Thyroid gland (tissue), 4 donors: ENCODE data around the gene GLI3. TPM values are rescaled to one million over a fixed set of nuclear protein-coding genes. Genes with fewer than 3 reads are reported as not detected.
A peak's percentile ranks its signal among the peaks of the same experiment; 100 is the strongest.

Experiments
- DNase-seq, 2 donors: peaks; one replicate each; pipeline ENCODE4 v3.0.0-alpha.2; 2019
- H3K27ac ChIP-seq, 3 donors: fragments of 200-600 bp; sonication (generic); 1 replicate in 2 of 3; 2 replicates in 1 of 3; pipeline ENCODE4 v1.5.1; 2016 to 2019; ENCODE audit warnings: mild to moderate bottlenecking in 1 of 3, moderate library complexity in 1 of 3
- H3K27me3 ChIP-seq: fragments of 200-600 bp; sonication (generic); one replicate; pipeline ENCODE4 v1.5.1; 2019
- H3K36me3 ChIP-seq, 2 donors: fragments of 200-600 bp; sonication (generic); one replicate each; pipeline ENCODE4 v1.5.1; 2016 to 2019
- H3K4me1 ChIP-seq, 2 donors: fragments of 200-600 bp; sonication (generic); one replicate each; pipeline ENCODE4 v1.5.1; 2017 to 2019
- H3K4me3 ChIP-seq, 3 donors: fragments of 200-600 bp; sonication (generic); replicated peaks in 1 of 3; 1 replicate in 2 of 3; 2 replicates in 1 of 3; pipeline ENCODE4 v1.5.1; 2016; ENCODE audit warnings: mild to moderate bottlenecking in 1 of 3
- H3K9me3 ChIP-seq: fragments of 200-600 bp; sonication (generic); one replicate; pipeline ENCODE4 v1.5.1; 2017
- POLR2A ChIP-seq, 2 donors: fragments of 450-650 bp; IDR thresholded peaks; one replicate each; pipeline ENCODE4 v1.6.1; 2017; ENCODE audit warnings: antibody characterized with exemption in 2 of 2, mild to moderate bottlenecking in 2 of 2, moderate library complexity in 1 of 2
- WGBS, 2 donors: methylation state at CpG; one replicate each; pipeline ENCODE4 v1.1.5; 2017; 5-methylcytosine and 5-hydroxymethylcytosine counted together
- intact Hi-C: fragments of 100-400 bp; cut with DNase I; formaldehyde crosslinking; loops from one replicate; pipeline ENCODE4 v1.15.1; 2023
- total RNA-seq, 4 donors: library from RNA; depleted of rRNA; stranded (reverse); fragments of >200 nt; gene quantifications; one replicate each; pipeline ENCODE4 v1.2.3, GENCODE V29; 2016
- TF ChIP-seq, protein P1 (sequence below), 6 experiments: fragments of 200-600 bp in 3 of 6; fragments of 450-650 bp in 3 of 6; sonication (generic) in 3 of 6; IDR thresholded peaks; one replicate each; pipeline ENCODE4 v1.5.1; 2016 to 2019; ENCODE audit warnings: antibody characterized with exemption in 6 of 6, mild to moderate bottlenecking in 2 of 6, inconsistent platforms in 1 of 6, moderate library complexity in 1 of 6

GLI3 gene
- total RNA-seq, 4 donors from 2014 or later = 10.1 to 15.6 (median 13.6) TPM

GRCh38 chr7:41978858-41979257 lies 258.2 kb downstream of the GLI3 start:
- peak overlapping the region in 2 of 3 donors; percentile 67 to 80 for H3K27ac ChIP-seq
- no peaks in the 10 kb centered on the region for H3K9me3 ChIP-seq
- H3K27me3 ChIP-seq = no peaks in the 10 kb centered on the region
- intact Hi-C loops = loop anchor here (2.0 to 5.0 kb wide), 2 partner anchors 188 to 258 kb away; partner anchors contain the start of gene GLI3
- TF ChIP-seq POLR2A (IDR thresholded peaks at IDR 0.05) = no peak
- TF ChIP-seq, protein P1, sequence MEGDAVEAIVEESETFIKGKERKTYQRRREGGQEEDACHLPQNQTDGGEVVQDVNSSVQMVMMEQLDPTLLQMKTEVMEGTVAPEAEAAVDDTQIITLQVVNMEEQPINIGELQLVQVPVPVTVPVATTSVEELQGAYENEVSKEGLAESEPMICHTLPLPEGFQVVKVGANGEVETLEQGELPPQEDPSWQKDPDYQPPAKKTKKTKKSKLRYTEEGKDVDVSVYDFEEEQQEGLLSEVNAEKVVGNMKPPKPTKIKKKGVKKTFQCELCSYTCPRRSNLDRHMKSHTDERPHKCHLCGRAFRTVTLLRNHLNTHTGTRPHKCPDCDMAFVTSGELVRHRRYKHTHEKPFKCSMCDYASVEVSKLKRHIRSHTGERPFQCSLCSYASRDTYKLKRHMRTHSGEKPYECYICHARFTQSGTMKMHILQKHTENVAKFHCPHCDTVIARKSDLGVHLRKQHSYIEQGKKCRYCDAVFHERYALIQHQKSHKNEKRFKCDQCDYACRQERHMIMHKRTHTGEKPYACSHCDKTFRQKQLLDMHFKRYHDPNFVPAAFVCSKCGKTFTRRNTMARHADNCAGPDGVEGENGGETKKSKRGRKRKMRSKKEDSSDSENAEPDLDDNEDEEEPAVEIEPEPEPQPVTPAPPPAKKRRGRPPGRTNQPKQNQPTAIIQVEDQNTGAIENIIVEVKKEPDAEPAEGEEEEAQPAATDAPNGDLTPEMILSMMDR (IDR thresholded peaks at IDR 0.05) = no peak
- peaks cover 48 to 52% of the 10 kb centered on the region in 2 donors for H3K4me1 ChIP-seq
- no peaks in the 10 kb centered on the region for H3K36me3 ChIP-seq
- no peak for DNase-seq
- no peak overlapping the region for H3K4me3 ChIP-seq
- WGBS, 2 donors = 85 to 94% methylated on average over 4 of the region's 4 CpGs

GRCh38 chr7:41977661-41978060 lies 259.3 kb downstream of the GLI3 start:
- H3K27ac ChIP-seq = peak overlapping the region; percentile 67 to 80 (median 68)
- intact Hi-C loops = loop anchor here (2.0 to 5.0 kb wide), 2 partner anchors 189 to 260 kb away; partner anchors contain the start of gene GLI3
- no peaks in the 10 kb centered on the region for H3K27me3 ChIP-seq
- WGBS, 2 donors = 48 to 50% methylated on average over 3 of the region's 3 CpGs
- no peak for TF ChIP-seq POLR2A (IDR thresholded peaks at IDR 0.05)
- no peaks in the 10 kb centered on the region for H3K36me3 ChIP-seq
- H3K9me3 ChIP-seq = no peaks in the 10 kb centered on the region
- DNase-seq = no peak
- peaks cover 48 to 49% of the 10 kb centered on the region in 2 donors for H3K4me1 ChIP-seq
- no peak overlapping the region for H3K4me3 ChIP-seq

- H3K4me1 ChIP-seq = peaks cover 45 to 46% of the 10 kb centered on the region in 2 donors
- no peak overlapping the region for H3K4me3 ChIP-seq
- H3K27ac ChIP-seq = peak overlapping the region; percentile 67 to 80 (median 68)
- peaks cover 0 to 2% of the 10 kb centered on the region in 2 donors for H3K36me3 ChIP-seq
- WGBS, 2 donors = 20 to 21% methylated on average over 9 of the region's 9 CpGs
- DNase-seq = peak; percentile 57 to 64
- no peaks in the 10 kb centered on the region for H3K27me3 ChIP-seq
- H3K9me3 ChIP-seq = no peaks in the 10 kb centered on the region
- TF ChIP-seq, protein P1 (IDR thresholded peaks at IDR 0.05) = peak; percentile 38 to 82 (median 67)
- no peak for TF ChIP-seq POLR2A (IDR thresholded peaks at IDR 0.05)
- intact Hi-C loops = loop anchor here (5.0 kb wide), 1 partner anchor 260 kb away; the partner anchor contains the start of gene GLI3
These were observed 259.8 kb downstream of the GLI3 start for GRCh38 chr7:41977151-41977651.

DNA sequence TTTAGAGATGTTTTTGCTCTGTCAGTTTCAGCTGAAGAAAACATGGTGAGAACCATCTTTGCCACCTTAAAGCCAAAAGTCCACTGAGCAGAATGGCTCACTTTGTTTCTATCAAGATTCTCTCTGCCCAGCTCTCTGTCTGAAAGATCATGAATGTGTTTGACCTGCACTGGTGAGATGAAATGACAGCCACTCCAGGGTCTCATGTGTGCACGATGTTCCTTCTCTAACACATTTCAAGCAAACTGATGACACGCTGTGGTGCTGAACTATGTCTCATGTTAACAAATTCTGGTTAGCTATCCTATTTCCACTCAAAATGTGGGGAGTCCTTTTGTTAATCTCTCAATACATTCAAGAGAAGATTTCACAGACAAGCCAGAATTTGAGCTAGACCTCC lies 260.6 kb downstream of the GLI3 start:
- WGBS, 2 donors = 89 to 100% methylated on average over 2 of the region's 2 CpGs
- DNase-seq = no peak
- Histone ChIP-seq H3K36me3 (peaks cover 0 to 7% of the 10 kb centered on the region in 2 donors), H3K9me3 (no peaks in the 10 kb centered on the region), H3K4me3 (no peak overlapping the region), H3K27me3 (no peaks in the 10 kb centered on the region), H3K27ac (no peak overlapping the region), H3K4me1 (peaks cover 38 to 40% of the 10 kb centered on the region in 2 donors)
- TF ChIP-seq, protein P1 (IDR thresholded peaks at IDR 0.05) = no peak
- TF ChIP-seq POLR2A (IDR thresholded peaks at IDR 0.05) = no peak
- intact Hi-C loops = loop anchor here (5.0 kb wide), 1 partner anchor 261 kb away; the partner anchor contains the start of gene GLI3

DNA sequence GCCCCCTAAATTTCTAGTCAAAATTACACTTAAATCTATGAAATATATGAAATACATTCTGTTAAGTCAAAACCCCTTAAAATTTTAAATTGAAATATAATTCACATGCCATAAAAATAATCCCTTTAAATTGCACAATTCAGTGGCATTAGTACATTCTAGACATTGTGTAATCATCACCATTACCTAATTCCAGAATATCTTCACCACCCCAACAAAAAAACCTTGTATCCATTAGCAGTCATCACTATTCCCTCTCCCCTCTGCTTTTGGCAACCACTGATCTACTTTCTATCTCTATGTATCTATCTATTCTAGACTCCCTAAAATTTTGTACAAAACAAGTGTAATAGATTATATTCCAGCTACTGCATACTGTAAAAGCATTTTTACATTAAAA lies 261.2 kb downstream of the GLI3 start:
- DNase-seq = no peak
- Histone ChIP-seq H3K4me1 (peaks cover 32 to 34% of the 10 kb centered on the region in 2 donors), H3K27ac (no peak overlapping the region), H3K36me3 (peaks cover 0 to 7% of the 10 kb centered on the region in 2 donors), H3K9me3 (no peaks in the 10 kb centered on the region), H3K4me3 (no peak overlapping the region), H3K27me3 (no peaks in the 10 kb centered on the region)
- intact Hi-C loops = loop anchor here (5.0 kb wide), 1 partner anchor 261 kb away; the partner anchor contains the start of gene GLI3
- TF ChIP-seq, protein P1 (IDR thresholded peaks at IDR 0.05) = no peak
- TF ChIP-seq POLR2A (IDR thresholded peaks at IDR 0.05) = no peak
